HG02678 (cell line): ENCODE data around the gene FGD3.

Experiments
- ATAC-seq: cut with Tn5 transposase; IDR thresholded peaks from one replicate; pipeline ENCODE4 v1.9.1; 2021; ENCODE audit warnings: mild to moderate bottlenecking, moderate library complexity; ENCODE audit not compliant: unreplicated experiment

The FGD3 gene

GRCh38 chr9:92954886-92955285 lies 7.6 kb downstream of the FGD3 start:
- ATAC-seq, result no peak

GRCh38 chr9:92960561-92961290 lies 13.4 kb downstream of the FGD3 start:
- ATAC-seq, result no peak

GRCh38 chr9:92961627-92962302 lies 14.4 kb downstream of the FGD3 start:
- ATAC-seq, result no peak

GRCh38 chr9:92962303-92962649 lies 15.0 kb downstream of the FGD3 start:
- no peak for ATAC-seq

- no peak for ATAC-seq
These were observed 15.5 kb downstream of the FGD3 start for GRCh38 chr9:92962846-92963245.

GRCh38 chr9:92963831-92964606 lies 16.7 kb downstream of the FGD3 start:
- ATAC-seq, result peak; percentile 73

GRCh38 chr9:92964607-92965060 lies 17.3 kb downstream of the FGD3 start:
- ATAC-seq, result no peak

GRCh38 chr9:92965061-92965758 lies 17.9 kb downstream of the FGD3 start:
- ATAC-seq, result no peak

- ATAC-seq, result no peak
These were observed 18.6 kb downstream of the FGD3 start for GRCh38 chr9:92965759-92966517.

GRCh38 chr9:92966518-92966800 lies 19.1 kb downstream of the FGD3 start:
- ATAC-seq, result no peak

GRCh38 chr9:92968081-92968480 lies 20.8 kb downstream of the FGD3 start:
- ATAC-seq, result no peak

- ATAC-seq, result no peak
These were observed 22.5 kb downstream of the FGD3 start for GRCh38 chr9:92969516-92970466.

GRCh38 chr9:92970467-92970923 lies 23.2 kb downstream of the FGD3 start:
- no peak for ATAC-seq

GRCh38 chr9:92971121-92971520 lies 23.8 kb downstream of the FGD3 start:
- ATAC-seq, result no peak

- no peak for ATAC-seq
These were observed 24.5 kb downstream of the FGD3 start for GRCh38 chr9:92971776-92972175.

GRCh38 chr9:92973700-92974099 lies 26.4 kb downstream of the FGD3 start:
- no peak for ATAC-seq

GRCh38 chr9:92974161-92974661 lies 26.9 kb downstream of the FGD3 start:
- no peak for ATAC-seq

- ATAC-seq, result no peak
These were observed 27.7 kb downstream of the FGD3 start for GRCh38 chr9:92974761-92975755.
